Stimulated activated CD8-positive, alpha-beta memory T cell treated with anti-CD3 and anti-CD28 coated beads, Interleukin-15, amount 100 ng/mL, for 4 hours (primary cell): ENCODE measurements around the gene NR2E1.

Experiments
- DNase-seq, 2 donors: peaks; one replicate each; pipeline ENCODE4 v3.0.0-alpha.2; 2020; ENCODE audit warnings: low read depth in 2 of 2

The NR2E1 gene

GRCh38 chr6:108156180-108156937 is 9.5 kb upstream of the NR2E1 start:
- no peak for DNase-seq

- no peak for DNase-seq
Observed at GRCh38 chr6:108156938-108157233, 8.9 kb upstream of the NR2E1 start.

- DNase-seq, result no peak
Observed at GRCh38 chr6:108157234-108157980, 8.4 kb upstream of the NR2E1 start.

GRCh38 chr6:108157981-108158525 is 7.8 kb upstream of the NR2E1 start:
- DNase-seq, result no peak

- DNase-seq, result no peak
Observed at GRCh38 chr6:108159981-108160380, 5.8 kb upstream of the NR2E1 start.

- no peak for DNase-seq
Observed at GRCh38 chr6:108161724-108162282, 4.0 kb upstream of the NR2E1 start.

GRCh38 chr6:108163267-108163643 is 2.6 kb upstream of the NR2E1 start:
- no peak for DNase-seq

GRCh38 chr6:108163644-108164542 is 1.9 kb upstream of the NR2E1 start:
- no peak for DNase-seq

GRCh38 chr6:108164543-108164814 is 1.3 kb upstream of the NR2E1 start:
- DNase-seq, result no peak

GRCh38 chr6:108164815-108165706 is 761 bp upstream of the NR2E1 start:
- DNase-seq, result no peak

GRCh38 chr6:108166664-108167448 is 1.0 kb downstream of the NR2E1 start:
- DNase-seq, result no peak

- no peak for DNase-seq
Observed at GRCh38 chr6:108167449-108168089, 1.7 kb downstream of the NR2E1 start.

- DNase-seq, result no peak
Observed at GRCh38 chr6:108168090-108168463, 2.3 kb downstream of the NR2E1 start.

- DNase-seq, result no peak
Observed at GRCh38 chr6:108168501-108169463, 3.0 kb downstream of the NR2E1 start.

GRCh38 chr6:108169464-108170331 is 3.9 kb downstream of the NR2E1 start:
- no peak for DNase-seq

GRCh38 chr6:108170332-108171290 is 4.8 kb downstream of the NR2E1 start:
- DNase-seq, result no peak
